Measurements from ENCODE around the gene UMAD1.

UMAD1 gene

DNA sequence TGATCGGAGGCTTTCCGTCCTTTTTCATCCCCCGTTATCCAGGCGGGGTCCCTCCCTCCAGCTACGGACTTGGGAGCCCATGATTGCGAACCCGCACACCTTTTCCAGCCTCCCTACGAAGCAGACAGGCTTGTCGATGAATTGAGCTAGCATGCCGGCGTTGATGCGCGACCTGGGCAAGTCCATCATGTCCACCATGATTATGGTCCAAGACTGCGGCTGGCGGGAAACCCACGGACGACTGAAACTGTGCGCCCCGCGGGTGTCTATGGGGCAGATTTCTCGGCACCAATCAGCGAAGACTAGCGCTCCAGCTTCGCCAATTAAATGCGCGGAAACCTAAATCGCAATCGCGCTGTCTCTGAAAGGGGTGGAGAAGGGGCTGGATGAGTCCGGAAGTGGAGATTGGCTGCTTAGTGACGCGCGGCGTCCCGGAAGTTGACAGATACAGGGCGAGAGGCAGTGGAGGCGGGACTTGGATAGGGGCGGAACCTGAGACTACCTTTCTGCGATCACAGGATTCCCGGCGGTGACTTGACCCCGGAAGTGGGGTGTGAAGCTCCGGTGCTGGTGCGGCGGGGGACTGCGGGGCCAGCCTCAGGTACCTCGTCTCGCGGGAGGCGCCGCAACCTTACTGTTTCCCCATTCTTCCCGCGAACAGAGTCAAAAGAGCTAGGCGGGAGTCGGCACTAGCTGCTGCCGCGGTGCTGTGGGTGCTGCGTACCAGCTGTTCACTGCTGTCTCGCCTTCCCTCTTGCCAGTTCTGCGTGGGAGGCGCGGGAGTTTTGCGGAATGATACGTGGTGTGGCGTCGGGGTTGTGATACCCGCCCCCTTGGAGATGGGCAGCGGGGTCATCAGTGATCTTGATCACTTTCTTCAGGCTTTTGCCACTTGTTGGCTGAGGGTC is at the start of gene UMAD1:
Gene UMAD1, plus strand, starts transcription at position 532 of the 908 bp plus-strand sequence. CDS start 32,620 bp downstream, outside the sequence.
- peak; percentile 96 to 98 for DNase-seq (ENCODE audit: low read depth in 2 of 2)

- DNase-seq (ENCODE audit: low read depth in 2 of 2) = no peak
Measured at GRCh38 chr7:7595451-7595850, 45.1 kb upstream of the UMAD1 start.

GRCh38 chr7:7596176-7596575 is 44.4 kb upstream of the UMAD1 start:
- DNase-seq (ENCODE audit: low read depth in 2 of 2) = no peak

- DNase-seq (ENCODE audit: low read depth in 2 of 2) = no peak
Measured at GRCh38 chr7:7607010-7607409, 33.5 kb upstream of the UMAD1 start.

DNA sequence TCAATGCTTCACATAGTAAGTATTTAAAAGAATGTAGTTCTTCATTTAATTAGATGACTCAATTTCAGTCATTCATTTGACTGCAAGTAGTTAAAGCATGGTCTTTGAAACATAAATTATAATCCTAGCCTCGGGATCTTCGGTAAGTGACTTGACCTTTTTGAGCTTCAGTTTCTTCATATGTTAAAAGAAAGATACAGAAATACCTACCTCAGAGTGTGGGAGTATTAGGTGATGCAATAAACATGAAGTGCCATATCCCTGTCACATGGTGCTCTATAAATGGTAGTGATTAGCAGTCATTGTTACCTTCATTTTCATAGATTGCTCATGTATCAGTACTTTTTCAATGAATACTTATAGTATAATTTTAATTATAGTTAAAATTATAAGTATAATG is 31.2 kb upstream of the UMAD1 start:
- no peak for DNase-seq (ENCODE audit: low read depth in 2 of 2)

DNA sequence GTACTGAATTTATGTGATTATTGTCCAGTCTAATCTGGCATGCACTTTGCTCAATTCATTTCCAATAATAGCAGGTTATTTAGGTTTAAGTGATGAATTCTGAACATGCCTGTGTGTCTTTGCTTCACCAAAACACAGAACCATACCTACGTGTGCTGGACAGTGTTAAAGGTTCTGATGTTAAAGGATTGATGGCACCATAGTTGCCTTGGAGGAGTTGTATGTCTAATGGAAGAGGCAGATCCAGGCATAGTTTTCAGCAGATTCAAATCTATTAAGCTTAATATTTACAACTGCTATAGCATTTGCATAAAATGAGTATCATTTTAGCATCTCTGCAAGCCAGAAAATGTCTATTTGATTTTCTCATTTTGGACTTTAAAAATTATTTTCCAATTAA is 28.0 kb upstream of the UMAD1 start:
- DNase-seq (ENCODE audit: low read depth in 2 of 2) = no peak

GRCh38 chr7:7613210-7613609 is 27.3 kb upstream of the UMAD1 start:
- no peak for DNase-seq (ENCODE audit: low read depth in 2 of 2)

GRCh38 chr7:7614018-7614741 is 26.4 kb upstream of the UMAD1 start:
- DNase-seq (ENCODE audit: low read depth in 2 of 2) = no peak

GRCh38 chr7:7617550-7617949 is 23.0 kb upstream of the UMAD1 start:
- no peak for DNase-seq (ENCODE audit: low read depth in 2 of 2)

GRCh38 chr7:7618410-7618809 is 22.1 kb upstream of the UMAD1 start:
- DNase-seq (ENCODE audit: low read depth in 2 of 2) = no peak

DNA sequence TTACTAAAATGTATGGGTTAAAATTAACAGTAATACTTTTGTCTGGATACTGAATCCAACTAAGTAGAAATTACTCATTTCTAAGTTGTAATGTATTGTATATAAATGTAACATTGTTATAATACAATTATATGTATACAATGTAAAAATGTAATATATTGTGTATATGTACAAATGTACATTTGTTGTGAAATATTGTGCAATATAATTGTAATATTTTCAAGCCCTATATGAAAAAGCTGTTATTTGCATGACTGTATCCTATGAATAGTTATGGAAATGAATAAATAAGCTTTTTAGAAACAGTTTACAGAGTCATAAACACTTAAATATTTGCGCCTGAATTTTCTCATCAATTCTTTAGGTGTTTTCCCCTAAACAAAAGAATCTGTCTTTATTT is 20.3 kb upstream of the UMAD1 start:
- no peak for DNase-seq (ENCODE audit: low read depth in 2 of 2)

- no peak for DNase-seq (ENCODE audit: low read depth in 2 of 2)
Measured at GRCh38 chr7:7620644-7621210, 19.8 kb upstream of the UMAD1 start.

DNA sequence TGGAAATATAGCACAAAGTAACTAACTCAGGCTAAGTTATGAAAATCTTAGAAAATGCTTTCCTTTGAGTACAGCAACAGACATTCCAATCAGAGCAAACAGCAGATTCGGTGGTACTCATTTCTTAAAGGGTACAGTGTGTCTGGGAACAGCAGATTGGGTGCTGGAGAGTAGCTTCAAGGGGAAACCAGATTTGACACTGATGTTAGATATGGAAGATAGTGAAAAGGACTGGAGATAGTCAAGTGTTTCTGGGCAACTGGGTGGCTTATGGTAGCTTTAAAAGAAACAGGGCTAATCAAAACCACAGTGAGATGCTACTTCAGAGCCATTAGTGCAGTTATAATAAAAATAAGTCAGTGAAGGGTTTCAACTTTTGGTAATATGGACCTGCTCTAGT is 12.1 kb upstream of the UMAD1 start:
- no peak for DNase-seq (ENCODE audit: low read depth in 2 of 2)

DNA sequence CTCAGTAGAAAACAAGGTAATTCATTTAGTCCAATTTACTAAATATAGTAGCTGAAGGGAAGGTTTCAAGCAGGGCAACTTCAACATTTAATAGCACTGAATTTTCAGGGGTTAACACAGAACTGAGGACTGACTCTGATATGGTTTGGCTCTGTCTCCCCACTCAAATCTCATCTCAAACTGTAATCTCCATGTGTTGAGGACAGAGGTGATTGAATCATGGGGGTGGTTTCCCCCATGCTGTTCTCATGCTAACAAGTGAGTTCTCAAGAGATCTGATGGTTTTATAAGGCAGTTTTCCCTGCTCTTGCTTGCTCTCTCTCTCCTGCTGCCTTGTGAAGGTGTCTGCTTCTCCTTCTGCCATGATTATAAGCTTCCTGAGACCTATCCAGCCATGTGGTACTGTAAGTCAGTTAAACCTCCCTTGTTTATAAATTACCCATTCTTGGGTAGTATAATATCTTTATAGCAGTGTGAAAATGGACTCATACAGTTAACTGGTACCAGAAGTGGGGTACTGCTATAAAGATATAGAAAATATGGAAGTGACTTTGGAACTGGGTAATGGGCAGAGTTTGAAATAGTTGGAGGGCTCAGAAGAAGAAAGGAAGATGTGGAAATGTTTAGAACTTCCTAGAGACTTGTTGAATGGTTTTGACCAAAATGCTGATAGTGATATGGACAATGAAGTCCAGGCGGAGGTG is 9.8 kb upstream of the UMAD1 start:
- no peak for DNase-seq (ENCODE audit: low read depth in 2 of 2)

DNA sequence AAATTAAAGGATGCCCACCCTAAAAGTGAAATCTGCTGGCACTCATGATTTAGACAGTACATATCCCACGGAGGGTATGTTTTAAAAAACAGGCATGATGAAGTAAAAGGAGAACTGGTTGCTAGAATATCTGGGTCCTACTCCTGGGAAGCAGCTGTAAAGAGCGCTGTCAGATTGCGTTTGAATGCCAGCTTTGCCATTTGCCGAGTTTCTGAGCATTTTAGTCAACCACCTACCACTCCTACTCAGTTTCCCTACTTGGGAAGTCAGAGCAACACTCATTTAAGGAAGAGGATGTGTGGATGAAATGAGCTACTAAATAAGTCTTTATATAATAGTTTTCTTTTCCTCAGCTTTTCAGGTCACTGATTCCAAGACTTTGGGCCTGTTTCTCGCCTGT is 1.1 kb upstream of the UMAD1 start:
- DNase-seq (ENCODE audit: low read depth in 2 of 2) = no peak

DNA sequence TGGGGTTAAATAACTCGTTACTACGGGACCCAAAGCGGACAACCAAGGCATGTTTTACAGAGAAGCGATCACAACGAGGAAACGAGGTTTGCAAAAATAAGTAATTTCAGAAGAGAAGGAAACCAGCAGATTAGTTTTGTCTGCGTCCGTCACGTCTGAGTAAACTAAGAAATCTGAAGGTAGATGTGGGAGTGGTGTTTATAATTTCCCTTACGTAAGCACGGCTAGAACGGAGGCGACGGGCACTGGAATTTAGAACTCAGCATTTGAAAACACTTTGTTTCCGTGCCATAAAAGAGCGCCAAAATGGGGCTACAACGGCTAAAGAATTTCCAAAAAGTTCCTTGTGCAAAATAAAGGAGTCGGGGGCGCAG is 718 bp upstream of the UMAD1 start:
- peak in 1 of 2 donors; percentile 32 for DNase-seq (ENCODE audit: low read depth in 2 of 2)

- no peak for DNase-seq (ENCODE audit: low read depth in 2 of 2)
Measured at GRCh38 chr7:7641129-7641663, 644 bp downstream of the UMAD1 start.

GRCh38 chr7:7642081-7642480 is 1.5 kb downstream of the UMAD1 start:
- no peak for DNase-seq (ENCODE audit: low read depth in 2 of 2)

DNA sequence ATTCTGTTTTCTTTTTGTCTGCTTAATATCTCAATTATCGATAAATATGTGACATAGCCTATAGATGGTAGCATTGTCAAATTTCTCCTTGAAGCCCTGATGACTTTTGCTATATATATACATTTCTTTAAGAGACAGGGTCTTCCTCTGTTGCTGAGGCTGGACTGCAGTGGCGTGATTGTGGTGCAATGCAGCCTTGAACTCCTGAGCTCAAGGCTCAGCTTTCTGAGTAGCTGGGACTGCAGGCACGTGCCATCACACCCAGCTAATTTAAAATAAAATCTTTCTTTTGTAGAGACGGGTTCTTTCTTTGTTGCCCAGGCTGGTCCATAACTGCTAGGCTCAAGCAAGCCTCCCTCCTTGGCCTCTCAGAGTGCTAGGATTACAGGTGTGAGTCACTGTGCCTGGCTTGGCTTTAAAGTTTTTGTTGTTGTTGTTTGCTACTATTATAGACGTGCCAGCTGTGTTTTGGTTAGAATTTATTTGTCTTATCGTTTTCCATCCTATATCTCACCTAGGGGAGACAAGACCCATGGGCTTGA is 7.0 kb downstream of the UMAD1 start:
- DNase-seq (ENCODE audit: low read depth in 2 of 2) = no peak

DNA sequence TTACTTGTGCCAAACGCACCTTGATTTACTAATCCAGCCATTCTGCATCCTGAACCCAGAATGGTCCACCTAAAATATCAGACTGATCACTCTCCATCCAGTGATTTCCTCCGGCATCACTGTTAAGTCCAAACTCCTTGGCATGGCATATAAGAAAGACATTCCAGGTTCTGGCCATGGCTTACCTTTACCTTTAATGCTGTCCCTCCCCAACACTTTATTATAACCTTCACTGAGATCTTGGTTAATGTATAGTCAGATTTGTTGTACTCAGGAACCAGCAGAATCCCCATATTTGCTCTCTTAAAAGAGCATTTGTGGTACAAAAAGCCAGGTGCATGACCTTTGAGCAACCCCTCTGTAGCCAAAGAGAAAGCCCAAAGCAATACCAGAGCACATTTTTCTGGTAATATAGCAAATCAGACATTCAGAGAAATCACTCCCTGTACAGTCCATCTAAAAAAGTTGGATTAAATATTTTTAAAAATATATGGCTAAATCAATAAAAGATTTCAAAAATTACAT is 10.2 kb downstream of the UMAD1 start:
- DNase-seq (ENCODE audit: low read depth in 2 of 2) = no peak

- DNase-seq (ENCODE audit: low read depth in 2 of 2) = no peak
Measured at GRCh38 chr7:7651479-7651878, 10.9 kb downstream of the UMAD1 start.
